H9 (cell line): ENCODE measurements around the gene NECTIN4. TPM values are rescaled to one million over a fixed set of nuclear protein-coding genes. Genes with fewer than 3 reads are reported as not detected.

ENCODE experiments used
- DNase-seq: peaks from one replicate; pipeline ENCODE4 v3.0.0-alpha.2; 2017
- H2AFZ ChIP-seq: one replicate; pipeline ENCODE4 v1.6.1; 2013; ENCODE audit warnings: mild to moderate bottlenecking, low read length, control low read depth, moderate library complexity
- H2AK5ac ChIP-seq: 2 replicates; pipeline ENCODE4 v1.6.1; 2013; ENCODE audit warnings: low read length, control low read depth, mixed read lengths; ENCODE audit not compliant: insufficient read length
- H2BK120ac ChIP-seq: one replicate; pipeline ENCODE4 v1.6.1; 2013; ENCODE audit warnings: low read depth, mild to moderate bottlenecking, low read length, control low read depth, inconsistent platforms; ENCODE audit not compliant: poor library complexity, severe bottlenecking
- H2BK12ac ChIP-seq: 2 replicates; pipeline ENCODE4 v1.6.1; 2013; ENCODE audit warnings: low read length, control low read depth, mixed read lengths, low read depth; ENCODE audit not compliant: insufficient read length
- H2BK15ac ChIP-seq: 2 replicates; pipeline ENCODE4 v1.6.1; 2013; ENCODE audit warnings: low read depth, low read length, control low read depth
- H2BK20ac ChIP-seq: one replicate; pipeline ENCODE4 v1.6.1; 2013; ENCODE audit warnings: low read depth, mild to moderate bottlenecking, low read length, control low read depth, inconsistent platforms; ENCODE audit not compliant: poor library complexity, severe bottlenecking
- H2BK5ac ChIP-seq: 2 replicates; pipeline ENCODE4 v1.6.1; 2013; ENCODE audit warnings: low read length, control low read depth, mixed read lengths; ENCODE audit not compliant: insufficient read length
- H3K14ac ChIP-seq: 2 replicates; pipeline ENCODE4 v1.6.1; 2013; ENCODE audit warnings: low read length, control low read depth; ENCODE audit not compliant: insufficient read depth
- H3K18ac ChIP-seq: 2 replicates; pipeline ENCODE4 v1.6.1; 2013; ENCODE audit warnings: low read depth, mild to moderate bottlenecking, mixed read lengths, low read length, control low read depth; ENCODE audit not compliant: insufficient read length
- H3K23ac ChIP-seq: 2 replicates; pipeline ENCODE4 v1.6.1; 2013; ENCODE audit warnings: low read length, control low read depth, mixed read lengths, low read depth; ENCODE audit not compliant: insufficient read length
- H3K23me2 ChIP-seq: 2 replicates; pipeline ENCODE4 v1.6.1; 2013; ENCODE audit warnings: low read depth, mild to moderate bottlenecking, mixed read lengths, low read length, control low read depth; ENCODE audit not compliant: insufficient read length, poor library complexity, severe bottlenecking
- H3K27ac ChIP-seq: 2 replicates; pipeline ENCODE4 v1.5.1; 2013; ENCODE audit warnings: low read length, control low read depth, mixed read lengths, low read depth; ENCODE audit not compliant: insufficient read length
- H3K27me3 ChIP-seq: 2 replicates; pipeline ENCODE4 v1.6.1; 2013; ENCODE audit warnings: low read length, control low read depth, inconsistent platforms; ENCODE audit not compliant: insufficient read depth
- H3K4ac ChIP-seq: 2 replicates; pipeline ENCODE4 v1.6.1; 2013; ENCODE audit warnings: low read depth, mild to moderate bottlenecking, control low read depth, inconsistent platforms, low read length, moderate library complexity
- H3K4me1 ChIP-seq: 2 replicates; pipeline ENCODE4 v1.6.1; 2013; ENCODE audit warnings: low read length, control low read depth, inconsistent platforms; ENCODE audit not compliant: insufficient read depth
- H3K4me2 ChIP-seq: 2 replicates; pipeline ENCODE4 v1.6.1; 2013; ENCODE audit warnings: low read length, control low read depth, mixed read lengths; ENCODE audit not compliant: insufficient read length, insufficient read depth
- H3K56ac ChIP-seq: 2 replicates; pipeline ENCODE4 v1.6.1; 2013; ENCODE audit warnings: low read depth, mild to moderate bottlenecking, mixed read lengths, low read length, control low read depth; ENCODE audit not compliant: insufficient read length
- H3K79me1 ChIP-seq: 2 replicates; pipeline ENCODE4 v1.6.1; 2013; ENCODE audit warnings: low read depth, mild to moderate bottlenecking, moderate library complexity, low read length, control low read depth, inconsistent platforms; ENCODE audit not compliant: insufficient read depth, poor library complexity, severe bottlenecking
- H3K79me2 ChIP-seq: 2 replicates; pipeline ENCODE4 v1.6.1; 2013; ENCODE audit warnings: low read length, control low read depth, inconsistent platforms; ENCODE audit not compliant: insufficient read depth
- H3K9ac ChIP-seq: 2 replicates; pipeline ENCODE4 v1.6.1; 2013; ENCODE audit warnings: low read length, control low read depth, mixed read lengths; ENCODE audit not compliant: insufficient read length; ENCODE audit errors: extremely low read depth
- H3K9me3 ChIP-seq: one replicate; pipeline ENCODE4 v1.6.1; 2013; ENCODE audit warnings: low read depth, low read length, inconsistent platforms; ENCODE audit not compliant: control insufficient read depth
- H3T11ph ChIP-seq: one replicate; pipeline ENCODE4 v1.6.1; 2013; ENCODE audit warnings: mild to moderate bottlenecking, low read length, control low read depth, inconsistent platforms
- H4K20me1 ChIP-seq: one replicate; pipeline ENCODE4 v1.6.1; 2013; ENCODE audit not compliant: control insufficient read depth, insufficient read length, insufficient read depth
- H4K5ac ChIP-seq: 2 replicates; pipeline ENCODE4 v1.6.1; 2013; ENCODE audit warnings: low read depth, mild to moderate bottlenecking, mixed read lengths, low read length, control low read depth; ENCODE audit not compliant: insufficient read length
- H4K8ac ChIP-seq: replicated peaks from 2 replicates; pipeline ENCODE4 v1.6.1; 2013; ENCODE audit warnings: low read length, control low read depth, mixed read lengths, low read depth; ENCODE audit not compliant: insufficient read length
- H4K91ac ChIP-seq: 2 replicates; pipeline ENCODE4 v1.6.1; 2013; ENCODE audit warnings: low read depth, mild to moderate bottlenecking, moderate library complexity, mixed read lengths, low read length, control low read depth; ENCODE audit not compliant: insufficient read length
- H3K27ac Mint-ChIP-seq, 3 experiments: 2 replicates in 2 of 3; 3 replicates in 1 of 3; pipeline ENCODE4 v1.8.0; 2020 to 2021; ENCODE audit warnings: mixed read lengths in 3 of 3, mild to moderate bottlenecking in 1 of 3, moderate library complexity in 1 of 3
- H3K27me3 Mint-ChIP-seq: 2 replicates; pipeline ENCODE4 v1.8.0; 2021; ENCODE audit warnings: low read depth, mild to moderate bottlenecking, moderate library complexity, mixed read lengths
- H3K36me3 Mint-ChIP-seq, 3 experiments: 2 replicates in 2 of 3; 3 replicates in 1 of 3; pipeline ENCODE4 v1.8.0; 2020 to 2021; ENCODE audit warnings: low read depth in 3 of 3, mixed read lengths in 3 of 3; ENCODE audit not compliant: insufficient read depth in 1 of 3
- H3K4me1 Mint-ChIP-seq, 2 experiments: 2 replicates each; pipeline ENCODE4 v1.8.0; 2020; ENCODE audit warnings: mixed read lengths in 2 of 2
- H3K4me3 Mint-ChIP-seq, 2 experiments: 2 replicates in 1 of 2; 3 replicates in 1 of 2; pipeline ENCODE4 v1.8.0; 2020 to 2021; ENCODE audit warnings: mild to moderate bottlenecking in 2 of 2, mixed read lengths in 2 of 2, moderate library complexity in 1 of 2
- H3K9me3 Mint-ChIP-seq, 2 experiments: 2 replicates in 1 of 2; 3 replicates in 1 of 2; pipeline ENCODE4 v1.8.0; 2020; ENCODE audit warnings: mild to moderate bottlenecking in 2 of 2, mixed read lengths in 2 of 2, moderate library complexity in 1 of 2
- WGBS: extraction: QIAGEN DNeasy Blood & Tissue Kit; methylation state at CpG from one replicate; pipeline ENCODE4 v1.1.7; 2013; ENCODE audit warnings: missing lambda C conversion rate, low lambda C conversion rate, mixed read lengths; ENCODE audit not compliant: insufficient read length; ENCODE audit errors: extremely low coverage; 5-methylcytosine and 5-hydroxymethylcytosine counted together
- total RNA-seq: library from RNA; stranded (reverse); gene quantifications from 2 replicates; pipeline ENCODE4 v1.2.1, GENCODE V29; 2021
- TF ChIP-seq, protein P1 (sequence below): fragments of 200-600 bp; sonication (generic); conservative IDR thresholded peaks from 3 replicates; pipeline ENCODE4 v1.8.0; 2021; ENCODE audit warnings: antibody characterized with exemption, mild to moderate bottlenecking

NECTIN4 gene
- total RNA-seq, 1 experiment from 2014 or later: 0.33 TPM

DNA sequence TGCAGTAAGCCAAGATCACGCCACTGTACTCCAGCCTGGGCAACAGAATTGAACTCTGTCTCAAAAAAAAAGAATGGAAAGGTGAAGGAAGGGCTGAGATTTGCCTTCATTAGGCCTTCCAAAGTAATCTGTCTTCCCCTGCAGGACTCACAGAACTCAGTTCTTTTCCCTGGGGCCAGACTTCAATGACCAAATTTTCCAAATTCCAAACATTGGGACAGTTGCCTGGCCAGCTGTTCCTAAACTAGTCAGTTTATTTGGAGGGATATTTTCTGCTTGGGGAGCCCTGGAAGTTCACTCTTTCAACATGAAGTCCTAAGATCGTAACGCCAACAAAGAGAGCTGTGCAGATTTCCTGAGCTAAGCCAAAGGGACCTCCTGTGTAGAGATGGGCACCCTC is 48.5 kb upstream of the NECTIN4 start:
- Histone ChIP-seq H3K4me1 (no peaks in the 10 kb centered on the region), H3T11ph (no peak overlapping the region), H2AK5ac (no peak overlapping the region), H2BK120ac (no peak overlapping the region), H3K9ac (no peak overlapping the region), H3K9me3 (no peaks in the 10 kb centered on the region), H3K23ac (no peak overlapping the region), H2BK12ac (no peak overlapping the region), H4K8ac (no peak overlapping the region), H2BK15ac (no peak overlapping the region), H4K91ac (no peak overlapping the region), H3K23me2 (peaks cover 6% of the 10 kb centered on the region), H3K56ac (no peak overlapping the region), H3K27ac (no peak overlapping the region), H2BK20ac (no peak overlapping the region), H2BK5ac (no peak overlapping the region), H4K20me1 (no peaks in the 10 kb centered on the region), H3K14ac (no peak overlapping the region), H2AFZ (no peak overlapping the region), H4K5ac (no peak overlapping the region), H3K18ac (no peak overlapping the region), H3K4me2 (no peak overlapping the region), H3K27me3 (no peaks in the 10 kb centered on the region), H3K79me2 (peaks cover 3% of the 10 kb centered on the region; the same call in 1 of the 2 replicates), H3K79me1 (peaks cover 4% of the 10 kb centered on the region), H3K4ac (no peak overlapping the region)
- TF ChIP-seq, protein P1, sequence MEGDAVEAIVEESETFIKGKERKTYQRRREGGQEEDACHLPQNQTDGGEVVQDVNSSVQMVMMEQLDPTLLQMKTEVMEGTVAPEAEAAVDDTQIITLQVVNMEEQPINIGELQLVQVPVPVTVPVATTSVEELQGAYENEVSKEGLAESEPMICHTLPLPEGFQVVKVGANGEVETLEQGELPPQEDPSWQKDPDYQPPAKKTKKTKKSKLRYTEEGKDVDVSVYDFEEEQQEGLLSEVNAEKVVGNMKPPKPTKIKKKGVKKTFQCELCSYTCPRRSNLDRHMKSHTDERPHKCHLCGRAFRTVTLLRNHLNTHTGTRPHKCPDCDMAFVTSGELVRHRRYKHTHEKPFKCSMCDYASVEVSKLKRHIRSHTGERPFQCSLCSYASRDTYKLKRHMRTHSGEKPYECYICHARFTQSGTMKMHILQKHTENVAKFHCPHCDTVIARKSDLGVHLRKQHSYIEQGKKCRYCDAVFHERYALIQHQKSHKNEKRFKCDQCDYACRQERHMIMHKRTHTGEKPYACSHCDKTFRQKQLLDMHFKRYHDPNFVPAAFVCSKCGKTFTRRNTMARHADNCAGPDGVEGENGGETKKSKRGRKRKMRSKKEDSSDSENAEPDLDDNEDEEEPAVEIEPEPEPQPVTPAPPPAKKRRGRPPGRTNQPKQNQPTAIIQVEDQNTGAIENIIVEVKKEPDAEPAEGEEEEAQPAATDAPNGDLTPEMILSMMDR: no peak
- no peaks in the 10 kb centered on the region for H3K4me1 Mint-ChIP-seq
- WGBS: no CpG with 5 or more reads among the region's 3 CpGs
- H3K36me3 Mint-ChIP-seq: peaks cover 0 to 2% (median 0%) of the 10 kb centered on the region in 3 experiments; a peak in 1 of 7 replicates
- H3K27me3 Mint-ChIP-seq: no peaks in the 10 kb centered on the region
- no peaks in the 10 kb centered on the region for H3K9me3 Mint-ChIP-seq
- no peak overlapping the region for H3K4me3 Mint-ChIP-seq
- DNase-seq: no peak
- H3K27ac Mint-ChIP-seq: no peak overlapping the region
